ENCODE measurements around the gene UBC.

DNA sequence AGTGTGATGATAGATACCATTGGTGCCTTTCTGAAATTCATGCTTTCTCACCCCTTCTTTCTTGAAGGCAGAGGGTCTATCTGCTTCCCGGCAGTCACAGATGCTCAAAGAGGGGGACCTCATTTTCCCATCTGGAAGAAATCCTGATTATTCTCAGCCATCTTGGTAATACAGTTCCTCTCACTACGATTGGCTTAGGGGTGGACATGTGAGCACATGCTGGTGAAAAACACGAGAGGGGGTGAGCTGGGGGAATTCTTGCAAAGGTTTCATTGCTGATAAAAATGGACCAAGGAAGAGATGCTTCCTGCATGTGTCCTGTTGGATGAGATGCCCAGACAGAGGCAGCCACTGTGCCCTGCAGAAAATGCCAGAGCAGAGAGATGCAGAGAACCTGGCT, 37.0 kb downstream of the UBC start:
- TF ChIP-seq, protein P1, sequence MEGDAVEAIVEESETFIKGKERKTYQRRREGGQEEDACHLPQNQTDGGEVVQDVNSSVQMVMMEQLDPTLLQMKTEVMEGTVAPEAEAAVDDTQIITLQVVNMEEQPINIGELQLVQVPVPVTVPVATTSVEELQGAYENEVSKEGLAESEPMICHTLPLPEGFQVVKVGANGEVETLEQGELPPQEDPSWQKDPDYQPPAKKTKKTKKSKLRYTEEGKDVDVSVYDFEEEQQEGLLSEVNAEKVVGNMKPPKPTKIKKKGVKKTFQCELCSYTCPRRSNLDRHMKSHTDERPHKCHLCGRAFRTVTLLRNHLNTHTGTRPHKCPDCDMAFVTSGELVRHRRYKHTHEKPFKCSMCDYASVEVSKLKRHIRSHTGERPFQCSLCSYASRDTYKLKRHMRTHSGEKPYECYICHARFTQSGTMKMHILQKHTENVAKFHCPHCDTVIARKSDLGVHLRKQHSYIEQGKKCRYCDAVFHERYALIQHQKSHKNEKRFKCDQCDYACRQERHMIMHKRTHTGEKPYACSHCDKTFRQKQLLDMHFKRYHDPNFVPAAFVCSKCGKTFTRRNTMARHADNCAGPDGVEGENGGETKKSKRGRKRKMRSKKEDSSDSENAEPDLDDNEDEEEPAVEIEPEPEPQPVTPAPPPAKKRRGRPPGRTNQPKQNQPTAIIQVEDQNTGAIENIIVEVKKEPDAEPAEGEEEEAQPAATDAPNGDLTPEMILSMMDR (IDR thresholded peaks at IDR 0.05 in 2 of 3, conservative IDR thresholded peaks at IDR 0.05 in 1 of 3; ENCODE audit: insufficient read depth in 2 of 3, low read depth in 1 of 3, low read length in 3 of 3), result no peak
- no peak for TF ChIP-seq ETV5 (CRISPR knock-in tag; IDR thresholded peaks at IDR 0.05; ENCODE audit: low read depth)
- no peak for TF ChIP-seq CREB1 (IDR thresholded peaks at IDR 0.05)
- TF ChIP-seq CREB1 (CRISPR knock-in tag; IDR thresholded peaks at IDR 0.05), result no peak
- TF ChIP-seq POU5F1 (IDR thresholded peaks at IDR 0.05; ENCODE audit: borderline replicate concordance, low read depth, low read length, partially characterized antibody), result no peak
- no peak for TF ChIP-seq ZKSCAN3 (CRISPR knock-in tag; IDR thresholded peaks at IDR 0.05)
- no peak for TF ChIP-seq EP300 (IDR thresholded peaks at IDR 0.05; ENCODE audit: low read length)
- TF ChIP-seq, protein P2, sequence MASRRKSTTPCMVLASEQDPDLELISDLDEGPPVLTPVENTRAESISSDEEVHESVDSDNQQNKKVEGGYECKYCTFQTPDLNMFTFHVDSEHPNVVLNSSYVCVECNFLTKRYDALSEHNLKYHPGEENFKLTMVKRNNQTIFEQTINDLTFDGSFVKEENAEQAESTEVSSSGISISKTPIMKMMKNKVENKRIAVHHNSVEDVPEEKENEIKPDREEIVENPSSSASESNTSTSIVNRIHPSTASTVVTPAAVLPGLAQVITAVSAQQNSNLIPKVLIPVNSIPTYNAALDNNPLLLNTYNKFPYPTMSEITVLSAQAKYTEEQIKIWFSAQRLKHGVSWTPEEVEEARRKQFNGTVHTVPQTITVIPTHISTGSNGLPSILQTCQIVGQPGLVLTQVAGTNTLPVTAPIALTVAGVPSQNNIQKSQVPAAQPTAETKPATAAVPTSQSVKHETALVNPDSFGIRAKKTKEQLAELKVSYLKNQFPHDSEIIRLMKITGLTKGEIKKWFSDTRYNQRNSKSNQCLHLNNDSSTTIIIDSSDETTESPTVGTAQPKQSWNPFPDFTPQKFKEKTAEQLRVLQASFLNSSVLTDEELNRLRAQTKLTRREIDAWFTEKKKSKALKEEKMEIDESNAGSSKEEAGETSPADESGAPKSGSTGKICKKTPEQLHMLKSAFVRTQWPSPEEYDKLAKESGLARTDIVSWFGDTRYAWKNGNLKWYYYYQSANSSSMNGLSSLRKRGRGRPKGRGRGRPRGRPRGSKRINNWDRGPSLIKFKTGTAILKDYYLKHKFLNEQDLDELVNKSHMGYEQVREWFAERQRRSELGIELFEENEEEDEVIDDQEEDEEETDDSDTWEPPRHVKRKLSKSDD (conservative IDR thresholded peaks at IDR 0.05; ENCODE audit: low read length), result no peak

Data from K562 (cell line).